ENCODE results near the gene KDM4C.
"Not testable (repeated sequence)": the region's sequence is repeated elsewhere in the genome, so short reads cannot be mapped to it uniquely, and the experiment has no call there.

The KDM4C gene

DNA sequence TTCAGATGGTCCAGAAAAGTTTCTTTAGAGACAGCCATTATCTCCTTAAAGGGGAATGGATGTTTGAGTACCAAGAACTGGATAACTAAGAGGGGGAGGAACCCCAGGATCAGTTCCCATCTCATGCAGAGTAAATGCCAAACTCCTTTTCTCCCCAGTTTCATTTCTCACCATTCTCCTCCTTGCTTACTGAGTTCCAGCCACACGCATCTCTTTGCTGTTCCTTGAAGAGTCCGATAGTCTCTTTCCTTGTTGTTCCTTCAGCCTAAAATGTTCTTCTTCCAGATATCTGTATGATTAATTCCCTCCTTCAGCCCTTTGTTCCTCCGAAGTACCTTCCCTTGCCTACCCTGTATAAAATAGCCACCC, 30.0 kb downstream of the KDM4C start:
- TF ChIP-seq, protein P1, sequence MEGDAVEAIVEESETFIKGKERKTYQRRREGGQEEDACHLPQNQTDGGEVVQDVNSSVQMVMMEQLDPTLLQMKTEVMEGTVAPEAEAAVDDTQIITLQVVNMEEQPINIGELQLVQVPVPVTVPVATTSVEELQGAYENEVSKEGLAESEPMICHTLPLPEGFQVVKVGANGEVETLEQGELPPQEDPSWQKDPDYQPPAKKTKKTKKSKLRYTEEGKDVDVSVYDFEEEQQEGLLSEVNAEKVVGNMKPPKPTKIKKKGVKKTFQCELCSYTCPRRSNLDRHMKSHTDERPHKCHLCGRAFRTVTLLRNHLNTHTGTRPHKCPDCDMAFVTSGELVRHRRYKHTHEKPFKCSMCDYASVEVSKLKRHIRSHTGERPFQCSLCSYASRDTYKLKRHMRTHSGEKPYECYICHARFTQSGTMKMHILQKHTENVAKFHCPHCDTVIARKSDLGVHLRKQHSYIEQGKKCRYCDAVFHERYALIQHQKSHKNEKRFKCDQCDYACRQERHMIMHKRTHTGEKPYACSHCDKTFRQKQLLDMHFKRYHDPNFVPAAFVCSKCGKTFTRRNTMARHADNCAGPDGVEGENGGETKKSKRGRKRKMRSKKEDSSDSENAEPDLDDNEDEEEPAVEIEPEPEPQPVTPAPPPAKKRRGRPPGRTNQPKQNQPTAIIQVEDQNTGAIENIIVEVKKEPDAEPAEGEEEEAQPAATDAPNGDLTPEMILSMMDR (IDR thresholded peaks at IDR 0.05; ENCODE audit: low read depth, low read length, missing control alignments) = no peak
- no peak for DNase-seq

DNA sequence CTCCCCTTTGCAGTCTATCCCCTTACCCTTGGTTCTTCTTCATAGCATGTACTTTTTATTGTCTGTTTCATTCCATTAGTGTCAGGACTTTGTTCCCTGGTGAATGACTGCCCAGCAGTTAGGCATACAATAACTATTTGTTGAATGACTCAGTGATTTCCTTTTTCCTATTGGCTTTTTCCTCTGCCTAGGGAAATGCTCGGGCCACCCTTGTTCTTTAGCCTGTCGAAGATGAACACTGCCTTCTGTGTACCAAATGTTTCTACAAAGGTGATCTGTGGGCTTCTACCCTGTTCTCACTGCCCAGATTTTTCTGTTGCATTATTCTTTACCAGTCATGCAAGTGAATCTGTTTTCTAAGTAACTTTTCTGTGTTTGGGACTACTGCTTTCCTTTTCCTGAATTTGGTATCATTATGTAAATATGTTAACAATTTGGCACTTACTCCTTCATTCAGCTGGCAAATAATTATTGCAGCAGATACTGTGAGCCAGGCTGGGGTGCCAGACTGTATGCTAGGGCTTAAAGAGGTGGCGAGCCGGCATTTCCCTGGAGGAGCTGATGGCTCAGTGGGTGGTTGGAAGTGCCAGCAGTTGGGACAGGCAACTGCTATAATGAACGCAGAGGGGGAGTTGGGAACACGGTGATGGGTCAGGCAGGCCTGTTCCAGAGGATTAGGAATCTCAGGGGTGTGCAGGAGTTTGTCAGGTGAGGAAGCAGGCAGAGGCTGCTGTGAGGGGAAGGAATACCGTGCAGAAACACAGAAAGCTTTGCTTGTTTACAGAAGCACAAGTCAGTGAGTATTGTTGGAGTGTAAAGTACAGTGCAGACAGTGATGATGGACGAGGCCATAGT, 30.6 kb downstream of the KDM4C start:
- H3K27ac ChIP-seq = peak overlapping the region; percentile 36
- TF ChIP-seq, protein P1 (IDR thresholded peaks at IDR 0.05; ENCODE audit: low read depth, low read length, missing control alignments) = no peak
- peak; percentile 36 for DNase-seq
- in situ Hi-C loops (cut with HindIII; ENCODE audit: low pct_ligation_motif_present, low sequenced_read_pairs) = no loop called here
- H3K4me3 ChIP-seq (ENCODE audit: low read depth, low read length) = no peak overlapping the region
- no peaks in the 10 kb centered on the region for H3K36me3 ChIP-seq (replicated peaks)
- H3K27me3 ChIP-seq (replicated peaks) = no peaks in the 10 kb centered on the region

More for the DNA sequence above, 30.0 kb downstream of the KDM4C start:
- no peak overlapping the region for H3K4me3 ChIP-seq (ENCODE audit: low read depth, low read length)
- no peaks in the 10 kb centered on the region for H3K36me3 ChIP-seq (replicated peaks)
- in situ Hi-C loops (cut with HindIII; ENCODE audit: low pct_ligation_motif_present, low sequenced_read_pairs) = no loop called here
- no peaks in the 10 kb centered on the region for H3K27me3 ChIP-seq (replicated peaks)
- H3K27ac ChIP-seq = peak overlapping the region; percentile 36

- H3K36me3 ChIP-seq (replicated peaks); DNase-seq; H3K27me3 ChIP-seq (replicated peaks); in situ Hi-C loops (cut with HindIII; ENCODE audit: low pct_ligation_motif_present, low sequenced_read_pairs); H3K4me3 ChIP-seq (ENCODE audit: low read depth, low read length); H3K27ac ChIP-seq: not testable (repeated sequence)
These were observed 31.2 kb downstream of the KDM4C start for GRCh38 chr9:6789017-6789338.

DNA sequence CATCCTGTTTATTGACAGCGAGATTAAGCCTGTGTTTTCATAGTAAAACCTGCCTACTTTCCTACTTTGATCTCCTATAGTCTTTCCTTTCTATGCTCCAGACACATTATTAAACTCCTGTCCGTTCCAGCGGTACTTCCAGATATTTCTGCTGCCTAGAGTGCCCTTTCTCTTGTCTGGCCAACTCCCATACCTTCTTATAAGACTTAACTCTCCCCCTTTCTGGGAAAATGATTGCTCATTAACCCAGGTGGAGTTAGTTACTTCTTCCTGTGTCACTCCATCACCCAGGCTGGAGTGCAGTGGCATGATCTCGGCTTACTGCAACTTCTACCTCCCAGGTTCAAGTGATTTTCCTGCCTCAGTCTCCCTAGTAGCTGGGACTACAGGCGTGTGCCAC, 33.1 kb downstream of the KDM4C start:
- Histone ChIP-seq H3K27me3 (replicated peaks) (no peaks in the 10 kb centered on the region), H3K27ac (no peak overlapping the region), H3K4me3 (ENCODE audit: low read depth, low read length) (no peak overlapping the region), H3K36me3 (replicated peaks) (no peaks in the 10 kb centered on the region)
- TF ChIP-seq, protein P1 (IDR thresholded peaks at IDR 0.05; ENCODE audit: low read depth, low read length, missing control alignments) = no peak
- in situ Hi-C loops (cut with HindIII; ENCODE audit: low pct_ligation_motif_present, low sequenced_read_pairs) = no loop called here
- DNase-seq = no peak

DNA sequence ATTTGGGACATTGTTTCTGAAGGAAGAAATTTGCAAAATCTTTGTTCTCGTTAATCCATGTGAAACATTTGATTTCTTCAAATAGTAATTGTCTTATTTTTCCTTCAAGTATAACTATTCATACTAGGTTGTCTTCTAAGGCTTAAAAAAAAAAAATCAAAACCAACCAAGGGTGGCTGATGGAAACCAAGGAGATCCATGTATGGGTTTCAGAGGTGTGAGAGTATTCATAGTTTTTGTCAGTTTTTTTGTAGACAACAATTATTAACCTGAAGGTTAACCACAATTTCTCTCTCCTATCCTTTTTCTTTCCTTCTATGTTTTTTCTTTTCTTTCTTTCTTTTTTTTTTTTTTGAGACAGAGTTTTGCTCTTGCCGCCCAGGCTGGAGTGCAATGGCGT, 35.4 kb downstream of the KDM4C start:
- no peaks in the 10 kb centered on the region for H3K36me3 ChIP-seq (replicated peaks)
- in situ Hi-C loops (cut with HindIII; ENCODE audit: low pct_ligation_motif_present, low sequenced_read_pairs) = no loop called here
- TF ChIP-seq, protein P1 (IDR thresholded peaks at IDR 0.05; ENCODE audit: low read depth, low read length, missing control alignments) = no peak
- H3K27me3 ChIP-seq (replicated peaks) = no peaks in the 10 kb centered on the region
- H3K4me3 ChIP-seq (ENCODE audit: low read depth, low read length) = no peak overlapping the region
- no peak for DNase-seq
- H3K27ac ChIP-seq = no peak overlapping the region

DNA sequence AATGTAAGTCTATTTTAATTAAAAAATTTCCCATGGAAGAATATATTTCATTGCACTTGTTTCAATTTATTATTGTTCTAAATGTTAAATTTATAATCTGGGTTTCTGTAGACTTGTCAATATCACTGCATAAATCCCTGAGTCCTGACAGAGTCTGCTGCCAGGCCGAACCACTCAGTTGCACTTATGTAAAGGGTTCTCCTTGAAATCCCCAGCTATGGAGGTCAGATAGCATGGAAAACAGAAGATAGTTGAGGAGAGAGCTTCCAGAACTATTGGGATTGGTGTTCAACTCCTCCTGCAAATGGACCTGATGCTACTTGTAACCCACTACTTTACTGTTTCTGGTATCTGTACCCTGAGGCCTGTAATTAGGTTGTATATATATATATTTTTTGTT, 37.2 kb downstream of the KDM4C start:
- no peak overlapping the region for H3K4me3 ChIP-seq (ENCODE audit: low read depth, low read length)

More for the DNA sequence above, 37.2 kb downstream of the KDM4C start:
- Histone ChIP-seq H3K27me3 (replicated peaks) (no peaks in the 10 kb centered on the region), H3K27ac (no peak overlapping the region), H3K36me3 (replicated peaks) (no peaks in the 10 kb centered on the region)
- no peak for DNase-seq
- in situ Hi-C loops (cut with HindIII; ENCODE audit: low pct_ligation_motif_present, low sequenced_read_pairs) = no loop called here
- TF ChIP-seq, protein P1 (IDR thresholded peaks at IDR 0.05; ENCODE audit: low read depth, low read length, missing control alignments) = no peak

Measured in brain microvascular endothelial cell (primary cell).